OCI-LY1 (cell line): ENCODE results near the gene ATP2B2.

ENCODE experiments used
- CTCF ChIP-seq: fragments of 200-600 bp; sonication (generic), shearing (Covaris generic); IDR thresholded peaks from 2 replicates; pipeline ENCODE4 v1.5.1; 2017; ENCODE audit warnings: mild to moderate bottlenecking, antibody characterized with exemption, low read length, moderate library complexity, mixed read lengths
- EZH2 ChIP-seq: fragments of 200-600 bp; sonication (generic), shearing (Covaris generic); IDR thresholded peaks from 2 replicates; pipeline ENCODE4 v1.8.0; 2017; ENCODE audit warnings: borderline replicate concordance, mixed run types, mild to moderate bottlenecking, antibody characterized with exemption, low read length, moderate library complexity, mixed read lengths

- no peak for TF ChIP-seq CTCF
- no peak for TF ChIP-seq EZH2
Observed at GRCh38 chr3:10396931-10397330, 108.5 kb downstream of the ATP2B2 start.
